Hematopoietic multipotent progenitor cell treated with erythropoietin and hydrocortisone succinate and interleukin-3 and kit ligand, for 4 days (in vitro differentiated cells): ENCODE measurements around the gene TNFAIP8L2.

Source experiments
- DNase-seq: peaks from one replicate; pipeline ENCODE4 v3.0.0-alpha.2; 2015

Gene TNFAIP8L2

DNA sequence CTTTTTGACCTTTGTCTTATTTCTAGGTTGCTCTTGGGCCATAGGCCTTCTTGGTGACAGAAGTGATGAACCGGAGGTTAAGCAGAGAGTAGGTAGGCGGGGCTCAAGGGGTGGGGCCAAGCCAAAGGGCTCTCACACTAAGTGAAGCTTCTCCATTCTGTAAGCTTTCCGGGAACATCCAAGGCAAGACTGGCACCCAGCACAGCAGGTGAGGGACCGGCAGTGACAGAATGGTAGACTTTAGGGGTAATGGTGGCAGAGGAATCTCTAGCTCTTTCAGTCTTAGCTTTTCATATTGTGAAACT, at the start of gene TNFAIP8L2:
TSS of gene TNFAIP8L2 (plus strand) at position 135 of the 305 bp plus-strand sequence. CDS start 2,049 bp downstream, outside the sequence.
- peak; percentile 94 for DNase-seq

GRCh38 chr1:151106894-151107293, 49.6 kb upstream of the TNFAIP8L2 start:
- DNase-seq: no peak

GRCh38 chr1:151108331-151108730, 48.1 kb upstream of the TNFAIP8L2 start:
- no peak for DNase-seq

GRCh38 chr1:151113877-151114276, 42.6 kb upstream of the TNFAIP8L2 start:
- no peak for DNase-seq

GRCh38 chr1:151124763-151125403, 31.6 kb upstream of the TNFAIP8L2 start:
- no peak for DNase-seq

DNA sequence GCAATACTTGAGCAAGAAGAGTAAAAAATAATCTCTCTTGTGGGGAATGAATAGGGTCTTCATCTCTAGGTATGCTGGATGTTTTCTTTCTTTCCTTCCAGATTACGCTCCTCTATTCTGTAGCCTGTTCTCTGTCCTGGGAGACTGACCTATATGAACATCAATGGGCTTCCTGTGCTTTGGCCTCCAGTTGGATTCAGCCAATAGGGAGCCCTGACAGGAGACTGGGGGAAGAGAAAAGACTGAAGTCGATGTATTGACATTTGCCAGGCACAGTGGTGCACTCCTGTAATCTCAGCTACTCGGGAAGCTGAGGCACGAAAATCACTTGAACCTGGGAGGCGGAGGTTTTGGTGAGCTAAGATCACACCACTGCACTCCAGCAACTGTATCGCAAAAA, 27.6 kb upstream of the TNFAIP8L2 start:
- no peak for DNase-seq

- peak; percentile 95 for DNase-seq
Observed at GRCh38 chr1:151130987-151131586, 25.4 kb upstream of the TNFAIP8L2 start.

- no peak for DNase-seq
Observed at GRCh38 chr1:151131701-151132334, 24.6 kb upstream of the TNFAIP8L2 start.

GRCh38 chr1:151132335-151133017, 24.0 kb upstream of the TNFAIP8L2 start:
- DNase-seq: no peak

DNA sequence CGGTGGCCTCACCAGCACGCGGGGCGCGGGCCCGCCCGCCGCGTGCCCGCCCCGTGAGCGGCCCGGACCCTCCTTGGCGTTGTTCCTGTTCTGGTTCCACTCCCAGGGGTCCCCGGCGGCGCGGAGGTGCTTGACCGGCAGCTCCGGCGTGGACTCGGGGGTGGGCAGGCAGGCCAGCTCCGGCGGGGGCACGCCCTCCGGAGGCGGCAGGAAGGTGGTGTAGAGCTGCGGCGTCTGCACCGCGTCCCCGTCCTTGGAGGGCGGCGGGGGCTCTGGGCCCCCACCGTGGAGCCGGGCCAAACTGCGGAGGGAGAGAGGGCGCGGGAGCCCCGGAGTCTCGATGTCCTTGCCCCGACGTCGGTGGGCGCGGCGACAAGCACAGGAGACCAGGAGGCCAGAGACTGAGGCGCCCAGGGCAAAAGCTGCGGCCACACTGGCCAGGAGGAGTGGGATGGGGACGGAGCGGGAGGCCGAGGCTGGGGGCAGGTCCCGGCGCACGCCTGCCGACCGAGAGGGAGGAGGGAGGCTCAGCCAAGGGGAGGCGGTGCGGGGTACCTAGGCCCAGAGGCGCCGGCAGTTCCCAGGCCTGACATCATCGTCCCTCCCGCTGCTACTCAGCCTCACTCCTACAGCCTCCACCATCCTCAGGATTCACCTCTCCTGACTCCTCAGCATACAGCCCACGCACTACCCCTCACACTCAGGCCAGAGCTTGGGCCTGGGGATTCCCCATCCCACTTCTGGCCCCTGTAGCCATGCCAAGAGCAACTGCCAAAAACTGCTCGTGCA, 23.2 kb upstream of the TNFAIP8L2 start:
- DNase-seq: no peak

- no peak for DNase-seq
Observed at GRCh38 chr1:151134396-151134795, 22.1 kb upstream of the TNFAIP8L2 start.

GRCh38 chr1:151134991-151135390, 21.5 kb upstream of the TNFAIP8L2 start:
- no peak for DNase-seq

- peak; percentile 19 for DNase-seq
Observed at GRCh38 chr1:151135433-151136385, 20.7 kb upstream of the TNFAIP8L2 start.

- DNase-seq: no peak
Observed at GRCh38 chr1:151137789-151138188, 18.7 kb upstream of the TNFAIP8L2 start.

GRCh38 chr1:151142411-151143056, 13.9 kb upstream of the TNFAIP8L2 start:
- no peak for DNase-seq

- no peak for DNase-seq
Observed at GRCh38 chr1:151143057-151143435, 13.4 kb upstream of the TNFAIP8L2 start.

GRCh38 chr1:151143986-151144385, 12.5 kb upstream of the TNFAIP8L2 start:
- DNase-seq: no peak

- peak; percentile 46 for DNase-seq
Observed at GRCh38 chr1:151144474-151145303, 11.8 kb upstream of the TNFAIP8L2 start.

DNA sequence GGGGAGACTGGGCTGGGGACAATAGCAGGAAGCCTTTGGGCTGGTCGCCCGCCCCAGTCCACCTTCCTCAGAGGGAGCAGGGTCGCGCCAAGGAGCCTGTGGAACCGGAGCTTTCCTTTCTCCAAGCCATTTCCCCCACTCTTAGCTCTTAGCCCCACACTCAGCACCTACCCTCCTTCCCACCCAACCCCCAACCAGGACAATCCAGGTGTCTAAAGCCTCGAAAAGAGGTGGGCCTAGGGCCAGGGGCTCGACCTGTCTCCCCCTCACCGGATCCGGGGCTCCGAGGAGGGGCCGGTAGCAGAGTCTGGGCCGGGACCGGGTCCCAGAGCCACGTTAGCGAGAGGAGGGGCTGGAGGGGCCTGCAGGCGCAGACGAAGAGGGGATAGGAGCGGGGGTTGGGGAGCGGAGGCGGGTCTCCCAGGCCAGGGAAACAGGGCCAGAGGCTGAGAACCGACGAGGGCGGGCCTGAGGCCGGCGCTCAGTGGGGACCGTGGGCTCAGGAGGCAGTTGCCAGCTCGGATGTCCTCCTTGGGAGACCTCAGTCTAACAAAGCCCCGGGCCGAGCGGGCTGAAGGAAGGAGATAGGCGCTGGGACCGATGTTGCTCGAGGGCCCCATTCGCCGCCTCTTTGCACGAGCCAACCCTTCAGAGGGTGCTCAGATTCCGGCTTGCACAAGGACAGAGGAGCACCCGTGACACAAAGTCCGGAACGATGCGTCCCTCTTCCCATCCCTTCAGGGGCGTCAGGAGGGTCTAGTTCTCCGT, 11.0 kb upstream of the TNFAIP8L2 start:
- DNase-seq: peak; percentile 68

DNA sequence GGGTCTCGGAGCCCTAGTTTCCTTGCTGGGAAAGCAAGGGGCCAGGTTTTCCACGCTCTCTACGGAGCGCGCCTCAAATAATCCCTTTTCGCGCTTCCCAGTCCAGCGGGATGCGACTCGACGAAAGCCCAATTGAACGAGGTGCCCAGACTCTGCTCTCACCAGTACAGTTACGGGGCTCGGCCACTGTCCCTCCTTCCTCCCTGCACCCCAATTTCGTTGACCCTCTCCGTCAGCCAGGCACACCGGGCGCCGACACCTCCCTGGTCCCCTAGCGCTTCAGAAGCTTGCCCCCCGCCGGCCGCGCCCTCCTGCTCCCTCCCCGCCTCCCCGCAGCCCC, 10.4 kb upstream of the TNFAIP8L2 start:
- DNase-seq: no peak
